IgD-negative memory B cell (primary cell): ENCODE measurements around the gene LAMB4. TPM values are rescaled to one million over a fixed set of nuclear protein-coding genes. Genes with fewer than 3 reads are reported as not detected.

Experiments used
- H3K27ac Mint-ChIP-seq, 3 donors: one replicate each; pipeline ENCODE4 v1.8.0; 2020 to 2022; ENCODE audit warnings: mild to moderate bottlenecking in 3 of 3, mixed read lengths in 3 of 3, moderate library complexity in 1 of 3
- H3K27me3 Mint-ChIP-seq: one replicate; pipeline ENCODE4 v1.8.0; 2021; ENCODE audit warnings: mixed read lengths
- H3K36me3 Mint-ChIP-seq: one replicate; pipeline ENCODE4 v1.8.0; 2020; ENCODE audit warnings: mild to moderate bottlenecking, mixed read lengths
- H3K4me1 Mint-ChIP-seq, 3 donors: one replicate each; pipeline ENCODE4 v1.8.0; 2020 to 2022; ENCODE audit warnings: mixed read lengths in 3 of 3, mild to moderate bottlenecking in 1 of 3
- H3K4me3 Mint-ChIP-seq, 4 donors: one replicate each; pipeline ENCODE4 v1.8.0; 2020 to 2022; ENCODE audit warnings: mild to moderate bottlenecking in 4 of 4, mixed read lengths in 4 of 4, moderate library complexity in 3 of 4
- H3K9me3 Mint-ChIP-seq, 3 donors: one replicate each; pipeline ENCODE4 v1.8.0; 2020 to 2021; ENCODE audit warnings: mixed read lengths in 3 of 3, mild to moderate bottlenecking in 1 of 3
- polyA plus RNA-seq: library from polyadenylated mRNA; unstranded; fragments of 300-500 nt; fragmentation: Illumina TruSeq; gene quantifications from one replicate; pipeline ENCODE4 v1.2.3, GENCODE V29; 2021

The LAMB4 gene
- polyA plus RNA-seq, 1 donor from 2014 or later, result not detected

DNA sequence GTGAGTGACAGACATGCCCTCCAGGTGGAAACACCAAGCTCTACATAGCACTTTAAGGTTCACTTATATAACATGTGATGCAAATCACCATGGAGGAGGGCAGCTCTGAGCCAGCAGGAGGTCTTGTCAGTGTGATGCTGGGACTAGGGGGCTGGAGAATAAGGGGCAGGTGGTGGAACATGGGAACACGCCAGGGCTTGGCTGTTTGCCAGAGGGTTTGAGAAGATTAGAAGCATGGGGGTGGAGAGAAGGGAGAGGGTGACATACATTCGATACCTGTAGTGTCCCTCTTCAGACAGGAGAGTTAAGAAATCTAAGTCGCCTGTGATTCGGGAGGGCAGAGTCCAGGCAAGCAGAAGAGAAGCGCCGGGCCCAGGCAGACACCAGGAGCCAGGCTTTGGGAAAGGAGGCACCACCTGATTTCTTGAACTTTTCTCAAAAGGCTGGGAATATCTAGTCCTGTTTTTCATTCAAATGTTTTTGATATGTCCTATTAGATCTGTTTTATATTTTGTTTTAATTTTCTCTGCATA is 16.9 kb upstream of the LAMB4 start:
- H3K36me3 Mint-ChIP-seq, result no peaks in the 10 kb centered on the region
- no peak overlapping the region for H3K4me3 Mint-ChIP-seq
- H3K9me3 Mint-ChIP-seq, result no peaks in the 10 kb centered on the region
- no peak overlapping the region for H3K27ac Mint-ChIP-seq
- no peaks in the 10 kb centered on the region for H3K4me1 Mint-ChIP-seq
- H3K27me3 Mint-ChIP-seq, result peaks cover 5% of the 10 kb centered on the region

DNA sequence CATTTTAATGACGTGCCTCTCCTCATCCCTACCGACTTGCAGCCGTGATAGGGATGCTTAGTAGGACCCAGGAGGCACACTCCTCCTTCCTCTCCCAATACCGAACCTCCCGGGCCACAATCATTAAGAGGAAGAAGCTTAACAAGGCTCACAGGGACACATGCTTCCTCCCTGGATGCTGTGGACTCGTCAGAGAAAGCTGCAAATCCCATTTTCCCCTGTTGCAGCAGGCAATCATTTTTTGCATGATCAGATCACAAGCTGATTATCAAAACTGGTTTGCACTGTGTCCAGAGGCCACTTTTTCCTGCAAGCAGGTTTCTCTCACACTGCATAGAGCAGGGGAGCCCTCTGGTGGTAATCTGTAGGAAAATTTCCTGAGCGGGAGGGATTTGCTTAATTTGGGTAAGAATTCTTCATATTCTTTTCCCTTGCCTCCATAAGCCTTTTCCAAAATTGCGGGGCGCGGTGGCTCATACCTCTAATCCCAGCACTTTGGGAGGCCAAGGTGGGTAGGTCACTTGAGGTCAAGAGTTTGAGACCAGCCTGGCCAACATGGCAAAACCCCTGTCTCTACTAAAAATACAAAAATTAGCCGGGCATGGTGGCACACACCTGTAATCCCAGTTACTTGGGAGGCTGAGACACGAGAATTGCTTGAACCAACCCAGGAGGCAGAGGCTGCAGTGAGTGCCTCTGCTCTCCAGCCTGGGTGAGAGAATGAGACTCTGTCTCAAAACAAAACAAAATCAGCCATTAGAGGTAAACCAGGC is 16.1 kb upstream of the LAMB4 start:
- no peaks in the 10 kb centered on the region for H3K4me1 Mint-ChIP-seq
- H3K27ac Mint-ChIP-seq, result no peak overlapping the region
- peak overlapping the region in 1 of 4 donors; percentile 24 for H3K4me3 Mint-ChIP-seq
- no peaks in the 10 kb centered on the region for H3K9me3 Mint-ChIP-seq
- no peaks in the 10 kb centered on the region for H3K36me3 Mint-ChIP-seq
- peaks cover 4% of the 10 kb centered on the region for H3K27me3 Mint-ChIP-seq

DNA sequence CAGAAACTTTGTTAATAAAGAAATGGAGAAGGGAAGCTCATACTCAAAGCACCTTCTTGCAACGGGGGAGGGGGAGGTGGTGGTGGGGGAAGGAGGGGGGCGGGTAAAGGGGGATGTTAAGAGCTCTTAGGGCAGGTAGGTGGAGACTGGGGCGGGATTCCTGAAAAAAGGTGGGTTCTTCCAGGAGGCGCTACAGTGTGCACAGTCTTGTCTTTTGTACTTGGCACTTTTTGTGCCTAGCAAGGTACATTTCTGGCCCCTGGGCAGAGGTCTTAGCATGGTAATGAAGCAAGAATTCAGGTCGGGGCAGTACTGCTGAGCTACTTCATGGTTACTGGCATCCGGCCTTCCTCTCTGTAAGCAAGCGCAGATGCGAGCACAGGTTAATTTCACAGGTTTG is 15.2 kb upstream of the LAMB4 start:
- Mint-ChIP-seq H3K27me3 (peaks cover 4% of the 10 kb centered on the region), H3K4me1 (no peaks in the 10 kb centered on the region), H3K27ac (no peak overlapping the region), H3K4me3 (no peak overlapping the region), H3K36me3 (no peaks in the 10 kb centered on the region), H3K9me3 (no peaks in the 10 kb centered on the region)

DNA sequence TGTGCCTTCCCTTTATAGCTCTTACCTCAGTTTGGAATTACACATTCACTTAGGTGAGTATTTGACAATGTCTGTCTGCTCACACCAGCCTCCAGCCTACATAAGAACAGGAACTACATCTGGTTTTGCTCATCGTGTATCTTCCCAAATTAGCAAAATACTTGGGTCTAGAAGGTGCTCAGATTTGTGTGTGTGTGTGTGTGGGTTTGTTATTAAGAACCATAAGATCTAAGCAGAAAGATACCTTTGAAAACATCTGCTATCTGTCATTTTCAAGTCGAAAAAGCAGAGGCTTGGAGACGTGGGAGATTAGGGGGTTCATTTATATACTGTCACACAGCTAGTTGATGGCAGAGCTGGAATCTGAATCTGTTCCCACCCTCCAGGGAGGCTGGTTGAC is 14.8 kb upstream of the LAMB4 start:
- Mint-ChIP-seq H3K4me1 (no peaks in the 10 kb centered on the region), H3K9me3 (no peaks in the 10 kb centered on the region), H3K4me3 (no peak overlapping the region), H3K36me3 (no peaks in the 10 kb centered on the region), H3K27me3 (peaks cover 4% of the 10 kb centered on the region), H3K27ac (no peak overlapping the region)

DNA sequence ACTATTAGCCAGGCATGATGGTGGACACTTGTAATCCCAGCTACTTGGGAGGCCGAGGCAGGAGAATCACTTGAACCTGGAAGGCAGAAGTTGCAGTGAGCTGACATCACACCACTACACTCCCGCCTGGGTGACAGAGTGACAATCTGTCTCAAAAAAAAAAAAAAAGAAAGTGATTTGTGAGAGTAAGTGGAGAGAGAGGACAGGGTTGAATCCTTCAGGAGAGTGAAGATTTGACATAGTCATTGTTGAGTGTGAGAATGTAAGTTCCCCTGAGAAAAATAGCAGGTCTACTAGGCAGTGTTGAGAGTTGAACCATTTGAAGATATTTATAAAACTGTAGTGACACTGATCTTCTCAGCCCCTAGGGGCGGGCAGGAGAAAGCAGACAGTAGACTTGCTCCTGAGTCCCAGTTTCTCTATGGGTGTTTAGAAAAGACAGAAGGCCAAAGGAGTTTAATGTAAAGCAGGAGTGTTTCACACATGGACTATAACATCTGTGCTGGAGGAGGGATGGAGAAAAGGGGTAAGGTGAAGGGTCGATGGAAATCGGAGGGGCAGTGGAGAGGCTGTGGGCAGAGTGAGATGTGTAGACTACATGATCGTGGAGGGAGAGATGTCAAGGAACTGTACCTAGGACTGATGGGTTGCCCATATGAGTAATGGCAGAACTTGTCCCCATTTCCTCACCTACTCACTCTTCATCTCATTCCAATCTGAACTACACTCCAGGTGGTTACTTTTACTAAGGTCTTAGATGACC is 13.7 kb upstream of the LAMB4 start:
- Mint-ChIP-seq H3K27ac (no peak overlapping the region), H3K36me3 (no peaks in the 10 kb centered on the region), H3K27me3 (peaks cover 6% of the 10 kb centered on the region), H3K4me3 (no peak overlapping the region), H3K9me3 (no peaks in the 10 kb centered on the region), H3K4me1 (no peaks in the 10 kb centered on the region)

DNA sequence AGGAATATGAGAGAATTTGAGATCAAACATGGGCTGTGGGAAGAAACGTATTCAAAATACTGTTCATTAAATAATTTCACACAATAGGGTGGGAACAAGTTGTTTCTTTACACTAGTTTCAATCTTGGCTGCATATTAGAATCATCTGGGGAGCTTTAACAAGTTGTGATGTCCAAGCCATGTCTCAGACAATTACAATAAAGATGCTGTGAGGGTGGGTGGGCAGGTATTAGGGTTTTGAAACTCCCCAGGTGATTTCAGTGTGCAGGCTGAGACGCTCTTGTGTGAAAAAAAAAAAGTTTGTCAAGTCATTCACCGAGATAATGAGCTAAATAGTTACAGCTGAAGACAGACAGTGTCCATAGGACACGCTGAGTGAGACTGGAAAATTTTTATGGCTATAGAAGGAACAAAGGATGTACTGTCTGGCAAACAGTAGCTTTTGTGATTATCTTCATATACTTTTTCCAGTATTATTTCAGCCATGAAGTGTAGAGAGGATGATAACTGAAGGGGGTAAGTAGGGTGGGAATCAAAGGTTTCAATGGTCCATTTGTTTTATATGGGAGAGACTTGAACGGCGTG is 12.6 kb upstream of the LAMB4 start:
- no peak overlapping the region for H3K4me3 Mint-ChIP-seq
- peaks cover 0 to 2% (median 0%) of the 10 kb centered on the region in 3 donors for H3K9me3 Mint-ChIP-seq
- H3K4me1 Mint-ChIP-seq, result no peaks in the 10 kb centered on the region
- H3K27me3 Mint-ChIP-seq, result peaks cover 6% of the 10 kb centered on the region
- no peaks in the 10 kb centered on the region for H3K36me3 Mint-ChIP-seq
- no peak overlapping the region for H3K27ac Mint-ChIP-seq

DNA sequence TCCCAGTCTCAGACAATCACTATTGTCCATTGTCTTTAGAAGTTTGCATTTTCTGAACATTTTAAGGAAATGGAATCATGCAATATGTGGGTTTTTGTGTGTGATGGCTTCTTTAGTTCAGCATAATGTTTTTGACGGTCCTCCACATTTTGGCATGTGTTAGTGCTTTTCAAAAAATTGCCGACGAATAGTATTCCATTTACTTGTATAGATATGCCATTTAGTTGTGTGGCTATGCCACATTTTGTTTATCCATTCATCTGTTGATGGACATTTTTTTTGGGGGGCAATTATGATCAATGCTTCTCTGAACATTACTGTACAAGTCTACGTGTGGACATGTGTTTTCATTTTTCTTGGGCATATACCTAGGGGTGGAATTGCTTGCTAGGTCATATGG is 12.0 kb upstream of the LAMB4 start:
- Mint-ChIP-seq H3K4me3 (no peak overlapping the region), H3K9me3 (peaks cover 0 to 5% (median 0%) of the 10 kb centered on the region in 3 donors), H3K36me3 (no peaks in the 10 kb centered on the region), H3K27me3 (peaks cover 6% of the 10 kb centered on the region), H3K4me1 (no peaks in the 10 kb centered on the region), H3K27ac (no peak overlapping the region)

DNA sequence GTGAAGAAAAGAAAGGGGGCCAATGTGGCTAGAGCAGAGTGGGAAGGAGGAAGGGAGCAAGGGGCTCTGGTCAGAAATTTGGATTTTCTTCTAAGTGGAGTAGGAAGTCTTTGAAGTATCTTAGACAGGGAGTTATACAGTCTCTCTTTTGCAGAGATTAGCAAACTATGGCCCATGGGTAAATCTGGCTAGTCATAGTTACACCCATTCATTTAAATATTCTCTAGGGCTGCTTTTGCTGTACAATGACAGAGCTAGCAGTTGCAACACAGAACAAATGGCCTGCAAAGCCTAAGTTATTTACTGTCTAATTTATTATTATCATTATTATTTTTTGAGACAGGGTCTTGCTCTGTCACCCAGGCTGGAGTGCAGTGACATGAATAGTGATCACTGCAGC is 10.5 kb upstream of the LAMB4 start:
- Mint-ChIP-seq H3K9me3 (peaks cover 0 to 5% (median 0%) of the 10 kb centered on the region in 3 donors), H3K4me1 (peaks cover 6 to 9% (median 6%) of the 10 kb centered on the region in 3 donors)

DNA sequence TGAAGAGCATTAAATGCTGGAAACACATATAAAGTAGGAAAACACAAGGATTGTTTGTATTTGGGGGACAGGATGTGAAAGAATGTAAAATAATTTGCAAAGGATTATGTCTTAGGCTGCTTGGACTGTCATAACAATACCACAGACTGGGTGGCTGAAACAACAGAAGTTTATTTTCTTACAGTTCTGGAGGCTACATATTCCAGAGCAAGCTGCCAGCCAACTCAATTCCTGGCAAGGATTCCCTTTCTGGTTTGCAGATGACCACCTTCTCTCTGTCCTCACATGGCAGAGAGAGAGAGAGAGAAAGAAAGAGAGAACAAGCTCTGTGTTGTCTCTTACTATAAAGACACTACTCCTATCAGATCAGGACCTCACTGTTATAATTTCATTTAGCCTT is 8.8 kb upstream of the LAMB4 start:
- no peak overlapping the region for H3K4me3 Mint-ChIP-seq
- no peak overlapping the region for H3K27ac Mint-ChIP-seq
- H3K27me3 Mint-ChIP-seq, result peaks cover 6% of the 10 kb centered on the region
- H3K4me1 Mint-ChIP-seq, result peaks cover 15 to 22% (median 17%) of the 10 kb centered on the region in 3 donors
- no peaks in the 10 kb centered on the region for H3K36me3 Mint-ChIP-seq
- H3K9me3 Mint-ChIP-seq, result peaks cover 0 to 5% (median 0%) of the 10 kb centered on the region in 3 donors

More for the DNA sequence above, 10.5 kb upstream of the LAMB4 start:
- no peak overlapping the region for H3K4me3 Mint-ChIP-seq
- H3K36me3 Mint-ChIP-seq, result no peaks in the 10 kb centered on the region
- H3K27me3 Mint-ChIP-seq, result peaks cover 6% of the 10 kb centered on the region
- no peak overlapping the region for H3K27ac Mint-ChIP-seq

DNA sequence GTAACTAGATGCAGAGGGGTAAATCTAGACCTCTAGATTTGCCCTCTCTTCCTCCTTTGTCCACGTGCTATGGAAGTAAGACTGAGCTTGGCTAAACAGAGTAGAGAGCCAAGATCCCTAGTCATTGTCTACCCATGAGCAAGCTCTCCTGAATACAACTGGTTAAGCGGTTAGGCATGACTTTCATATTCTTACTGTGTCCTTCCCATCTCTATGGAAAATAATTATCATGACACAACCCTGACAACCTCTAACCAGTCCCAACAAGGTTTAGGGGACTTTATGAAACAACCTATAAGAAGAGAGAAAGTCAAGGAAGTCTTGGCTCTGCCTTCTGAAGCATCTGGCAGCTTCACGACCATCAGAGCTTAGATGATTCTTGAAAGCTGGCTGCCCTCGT is 7.8 kb upstream of the LAMB4 start:
- no peak overlapping the region for H3K4me3 Mint-ChIP-seq
- H3K36me3 Mint-ChIP-seq, result no peaks in the 10 kb centered on the region
- no peak overlapping the region for H3K27ac Mint-ChIP-seq
- H3K9me3 Mint-ChIP-seq, result peaks cover 0 to 5% (median 0%) of the 10 kb centered on the region in 3 donors
- H3K4me1 Mint-ChIP-seq, result peaks cover 15 to 23% (median 18%) of the 10 kb centered on the region in 3 donors
- peaks cover 3% of the 10 kb centered on the region for H3K27me3 Mint-ChIP-seq

DNA sequence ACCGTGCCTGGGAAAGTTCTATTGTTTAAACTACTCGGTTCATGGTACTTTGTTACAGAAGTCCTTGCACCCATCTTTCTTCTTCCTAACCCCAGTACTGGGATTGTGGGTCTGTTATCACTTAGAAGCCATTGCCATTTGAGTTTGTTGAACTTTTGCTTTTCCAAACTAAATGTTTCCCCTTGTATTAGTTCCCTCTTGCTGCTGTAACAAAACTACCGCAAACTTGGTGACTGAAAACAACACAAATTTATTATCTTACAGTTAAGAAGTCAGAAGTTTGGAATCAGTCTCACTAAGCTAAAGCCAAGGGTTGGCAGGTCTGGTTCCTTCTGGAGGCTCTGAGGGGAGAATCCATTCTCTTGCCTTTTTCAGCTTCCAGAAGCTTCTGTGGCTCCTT is 6.9 kb upstream of the LAMB4 start:
- Mint-ChIP-seq H3K27me3 (peaks cover 4% of the 10 kb centered on the region), H3K4me1 (peaks cover 15 to 23% (median 18%) of the 10 kb centered on the region in 3 donors), H3K27ac (no peak overlapping the region), H3K4me3 (no peak overlapping the region), H3K36me3 (no peaks in the 10 kb centered on the region), H3K9me3 (peaks cover 0 to 5% (median 0%) of the 10 kb centered on the region in 3 donors)

DNA sequence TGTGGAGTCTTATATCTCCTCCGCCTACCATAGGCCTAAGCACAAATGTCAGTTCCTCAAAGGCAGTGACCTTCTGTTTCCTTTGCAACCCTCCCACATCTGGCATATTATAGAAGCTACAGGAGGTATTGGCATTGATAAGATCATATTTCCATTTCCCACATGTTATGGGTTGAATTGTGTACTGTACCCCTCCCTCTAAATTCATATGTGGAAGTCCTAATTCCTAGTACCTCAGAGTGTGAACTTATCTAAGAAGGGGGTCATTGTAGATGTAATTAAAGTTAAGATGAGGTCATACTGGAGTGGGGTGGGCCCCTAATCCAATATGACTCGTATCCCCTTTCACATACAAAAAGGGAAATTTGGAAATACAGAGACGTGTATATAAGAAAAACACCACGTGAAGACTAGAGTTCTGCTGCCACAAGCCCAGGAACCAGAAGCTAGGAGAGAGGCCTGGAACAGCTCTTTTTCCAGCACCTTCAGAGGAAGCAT is 6.1 kb upstream of the LAMB4 start:
- H3K4me1 Mint-ChIP-seq, result peaks cover 15 to 23% (median 18%) of the 10 kb centered on the region in 3 donors
- peaks cover 4% of the 10 kb centered on the region for H3K27me3 Mint-ChIP-seq
- peak overlapping the region in 2 of 4 donors; percentile 10 to 39 for H3K4me3 Mint-ChIP-seq
- H3K27ac Mint-ChIP-seq, result peak overlapping the region in 2 of 3 donors; percentile 2 to 85
- H3K36me3 Mint-ChIP-seq, result no peaks in the 10 kb centered on the region
- H3K9me3 Mint-ChIP-seq, result peaks cover 0 to 5% (median 0%) of the 10 kb centered on the region in 3 donors

DNA sequence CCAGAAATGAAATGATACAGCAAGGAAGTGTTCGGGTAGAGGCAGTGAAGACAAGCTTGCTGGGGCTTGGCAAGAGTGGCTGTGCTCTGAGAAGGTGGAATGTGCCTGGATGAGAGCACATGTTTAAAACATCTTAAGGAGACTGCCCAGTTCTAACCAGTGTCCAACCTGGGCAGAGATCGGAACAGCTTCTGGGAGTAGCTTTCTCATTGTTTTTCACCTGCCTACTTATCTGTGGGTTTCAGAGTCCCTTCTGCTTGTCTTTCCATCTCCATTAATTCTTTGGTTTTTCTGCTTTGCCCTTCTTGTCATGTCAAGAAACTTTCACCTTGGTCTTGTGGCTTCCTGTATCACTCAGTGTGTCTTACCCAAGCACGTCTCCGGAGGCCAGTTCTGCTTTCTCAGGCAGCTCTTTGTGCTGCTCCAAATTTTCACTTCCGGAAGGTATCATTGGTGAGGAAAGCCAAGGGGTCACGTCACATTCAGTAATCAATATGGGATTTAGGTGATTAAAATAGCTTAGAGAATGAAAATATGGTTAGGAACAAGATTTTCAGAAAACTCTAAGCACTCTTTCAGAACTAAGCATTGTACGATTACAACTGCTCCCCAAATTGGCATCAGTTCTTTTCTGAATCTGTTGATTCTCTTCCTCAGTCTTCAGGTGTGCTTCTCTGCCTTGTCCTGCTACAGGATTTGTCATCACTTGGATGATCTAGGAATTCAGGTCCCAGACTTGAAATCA is 5.5 kb upstream of the LAMB4 start:
- peaks cover 4% of the 10 kb centered on the region for H3K27me3 Mint-ChIP-seq
- H3K4me1 Mint-ChIP-seq, result peaks cover 15 to 23% (median 18%) of the 10 kb centered on the region in 3 donors
- H3K4me3 Mint-ChIP-seq, result peak overlapping the region in 2 of 4 donors; percentile 39 to 51
- H3K27ac Mint-ChIP-seq, result peak overlapping the region in 2 of 3 donors; percentile 2 to 85
- peaks cover 0 to 5% (median 0%) of the 10 kb centered on the region in 3 donors for H3K9me3 Mint-ChIP-seq
- no peaks in the 10 kb centered on the region for H3K36me3 Mint-ChIP-seq

DNA sequence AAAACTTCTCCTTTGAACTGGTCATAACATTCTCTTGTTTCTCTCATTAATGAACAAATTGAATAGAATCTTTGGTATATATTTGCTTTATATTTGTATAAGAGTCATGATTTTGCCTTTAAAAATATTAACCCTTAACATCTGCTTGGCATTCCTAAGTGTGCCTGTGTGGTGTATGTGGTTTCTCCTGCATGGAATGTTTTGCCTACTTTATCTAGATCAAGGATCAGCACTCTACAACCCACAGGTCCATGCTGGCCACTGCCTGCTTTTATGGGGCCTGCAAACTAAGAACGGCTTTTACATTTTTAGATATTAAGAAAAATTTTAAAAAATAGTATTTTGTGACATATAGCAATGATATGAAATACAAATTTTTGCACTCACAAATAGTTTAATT is 4.3 kb upstream of the LAMB4 start:
- peaks cover 0 to 5% (median 0%) of the 10 kb centered on the region in 3 donors for H3K9me3 Mint-ChIP-seq
- H3K36me3 Mint-ChIP-seq, result no peaks in the 10 kb centered on the region
- peak overlapping the region in 1 of 4 donors; percentile 10 for H3K4me3 Mint-ChIP-seq
- H3K27me3 Mint-ChIP-seq, result peaks cover 2% of the 10 kb centered on the region
- peaks cover 15 to 23% (median 18%) of the 10 kb centered on the region in 3 donors for H3K4me1 Mint-ChIP-seq
- no peak overlapping the region for H3K27ac Mint-ChIP-seq
